ENCODE measurements around the gene CLDN8. TPM values are rescaled to one million over a fixed set of nuclear protein-coding genes. Genes with fewer than 3 reads are reported as not detected.

CLDN8 gene
- total RNA-seq, 6 experiments from 2014 or later, result not detected

DNA sequence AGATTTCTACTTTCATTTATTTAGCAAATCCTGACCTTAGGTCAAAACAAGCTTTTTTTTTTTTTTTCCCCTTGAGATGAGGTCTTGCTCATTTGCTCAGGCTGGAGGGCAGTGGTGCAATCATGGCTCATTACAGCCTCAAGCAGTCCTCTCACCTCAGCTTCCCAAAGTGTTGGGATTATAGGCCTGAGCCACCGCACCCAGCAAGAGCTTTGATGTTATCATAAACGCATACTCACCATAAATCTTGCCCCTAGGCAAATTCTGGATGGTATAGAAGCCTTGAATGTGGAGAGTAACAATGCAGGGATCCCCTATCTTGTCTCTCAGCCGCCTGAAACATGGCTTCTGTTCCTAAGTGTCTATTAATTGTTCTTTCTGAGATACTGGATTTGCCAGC lies 24.8 kb upstream of the CLDN8 start:
- Histone ChIP-seq H3K4me3 (no peak overlapping the region), H3K27ac (no peak overlapping the region), H3K4me1 (no peaks in the 10 kb centered on the region), H3K36me3 (no peaks in the 10 kb centered on the region), H3K27me3 (no peaks in the 10 kb centered on the region), H3K9me3 (no peaks in the 10 kb centered on the region)
- DNase-seq (no peak), ATAC-seq (no peak)
- TF ChIP-seq, protein P1, sequence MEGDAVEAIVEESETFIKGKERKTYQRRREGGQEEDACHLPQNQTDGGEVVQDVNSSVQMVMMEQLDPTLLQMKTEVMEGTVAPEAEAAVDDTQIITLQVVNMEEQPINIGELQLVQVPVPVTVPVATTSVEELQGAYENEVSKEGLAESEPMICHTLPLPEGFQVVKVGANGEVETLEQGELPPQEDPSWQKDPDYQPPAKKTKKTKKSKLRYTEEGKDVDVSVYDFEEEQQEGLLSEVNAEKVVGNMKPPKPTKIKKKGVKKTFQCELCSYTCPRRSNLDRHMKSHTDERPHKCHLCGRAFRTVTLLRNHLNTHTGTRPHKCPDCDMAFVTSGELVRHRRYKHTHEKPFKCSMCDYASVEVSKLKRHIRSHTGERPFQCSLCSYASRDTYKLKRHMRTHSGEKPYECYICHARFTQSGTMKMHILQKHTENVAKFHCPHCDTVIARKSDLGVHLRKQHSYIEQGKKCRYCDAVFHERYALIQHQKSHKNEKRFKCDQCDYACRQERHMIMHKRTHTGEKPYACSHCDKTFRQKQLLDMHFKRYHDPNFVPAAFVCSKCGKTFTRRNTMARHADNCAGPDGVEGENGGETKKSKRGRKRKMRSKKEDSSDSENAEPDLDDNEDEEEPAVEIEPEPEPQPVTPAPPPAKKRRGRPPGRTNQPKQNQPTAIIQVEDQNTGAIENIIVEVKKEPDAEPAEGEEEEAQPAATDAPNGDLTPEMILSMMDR (IDR thresholded peaks at IDR 0.05), result no peak
- no peak for TF ChIP-seq POLR2A (IDR thresholded peaks at IDR 0.05)
- 61% methylated on average over 3 of the region's 3 CpGs for WGBS (ENCODE audit: insufficient coverage, low coverage, low lambda C conversion rate, missing lambda C conversion rate)
- intact Hi-C loops (cut with DNase I), result no loop called here

DNA sequence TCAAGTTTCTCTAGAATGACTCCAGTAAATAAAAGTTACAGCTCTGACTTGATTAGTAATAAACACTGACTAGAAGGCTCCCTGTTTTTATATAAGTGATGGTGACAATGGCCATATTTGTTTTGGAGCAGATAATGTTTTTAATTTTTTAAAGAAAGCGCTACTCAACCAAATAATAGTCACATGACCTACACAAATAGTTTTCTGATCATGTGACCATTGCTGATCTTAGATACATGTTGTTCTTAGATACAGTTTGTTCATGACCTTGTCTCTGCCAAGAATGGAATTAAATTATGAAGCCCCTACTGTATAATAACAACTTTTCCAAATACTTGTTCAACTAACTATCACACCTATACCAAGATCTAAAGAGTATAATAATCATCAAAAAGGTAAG lies 22.3 kb upstream of the CLDN8 start:
- 92% methylated on average over 1 of the region's 1 CpG for WGBS (ENCODE audit: insufficient coverage, low coverage, low lambda C conversion rate, missing lambda C conversion rate)
- no peaks in the 10 kb centered on the region for H3K9me3 ChIP-seq
- no peak for DNase-seq

DNA sequence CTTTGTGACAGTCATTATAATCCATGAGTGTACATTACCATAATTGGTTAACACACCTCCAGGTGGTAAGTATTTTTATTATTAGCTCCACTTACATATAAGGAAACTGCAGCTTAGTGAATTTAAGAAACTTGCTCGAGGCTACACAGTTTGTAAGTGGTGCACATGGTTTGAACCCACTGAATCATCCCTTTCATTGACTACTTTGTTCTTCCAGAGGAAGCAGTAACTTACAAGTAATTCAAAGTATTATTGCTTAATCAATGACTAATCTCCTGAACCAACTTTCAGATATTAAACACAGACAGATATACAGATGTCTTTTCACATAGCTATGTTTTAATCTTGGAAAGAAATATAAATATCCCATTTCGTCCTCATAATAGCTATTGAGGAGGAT lies 18.7 kb upstream of the CLDN8 start:
- H3K27ac ChIP-seq, result no peak overlapping the region

More for the DNA sequence above, 22.3 kb upstream of the CLDN8 start:
- Histone ChIP-seq H3K4me3 (no peak overlapping the region), H3K36me3 (no peaks in the 10 kb centered on the region), H3K4me1 (no peaks in the 10 kb centered on the region), H3K27ac (no peak overlapping the region), H3K27me3 (no peaks in the 10 kb centered on the region)
- TF ChIP-seq, protein P1 (IDR thresholded peaks at IDR 0.05), result no peak
- no peak for TF ChIP-seq POLR2A (IDR thresholded peaks at IDR 0.05)
- intact Hi-C loops (cut with DNase I), result no loop called here
- ATAC-seq, result no peak

DNA sequence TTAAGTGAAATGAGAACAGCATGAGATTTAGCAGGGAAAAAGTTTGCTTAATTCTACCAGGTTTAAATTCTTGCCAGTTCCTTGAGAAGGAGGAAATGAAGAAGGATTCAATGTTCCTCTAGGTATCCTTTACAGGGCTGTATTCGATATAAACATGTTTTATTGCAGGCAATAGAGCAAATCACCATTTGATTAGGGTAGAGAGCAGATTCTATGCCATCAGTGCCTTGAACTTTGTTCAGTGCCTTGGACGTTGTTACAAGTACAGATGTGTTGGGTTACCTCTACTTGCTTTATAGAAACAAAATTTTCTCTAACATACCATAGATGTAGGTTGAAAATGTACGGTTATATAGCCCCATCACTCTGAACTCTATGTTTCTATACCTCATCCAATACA lies 18.2 kb upstream of the CLDN8 start:
- TF ChIP-seq, protein P1 (IDR thresholded peaks at IDR 0.05), result no peak
- no peak for TF ChIP-seq POLR2A (IDR thresholded peaks at IDR 0.05)
- no peaks in the 10 kb centered on the region for H3K27me3 ChIP-seq
- DNase-seq, result no peak
- H3K9me3 ChIP-seq, result no peaks in the 10 kb centered on the region
- no peaks in the 10 kb centered on the region for H3K4me1 ChIP-seq
- H3K4me3 ChIP-seq, result no peak overlapping the region
- H3K36me3 ChIP-seq, result no peaks in the 10 kb centered on the region
- no peak overlapping the region for H3K27ac ChIP-seq
- intact Hi-C loops (cut with DNase I), result no loop called here
- ATAC-seq, result no peak
- 38% methylated on average over 3 of the region's 3 CpGs for WGBS (ENCODE audit: insufficient coverage, low coverage, low lambda C conversion rate, missing lambda C conversion rate)

More for the DNA sequence above, 18.7 kb upstream of the CLDN8 start:
- no peaks in the 10 kb centered on the region for H3K9me3 ChIP-seq
- TF ChIP-seq, protein P1 (IDR thresholded peaks at IDR 0.05), result no peak
- TF ChIP-seq POLR2A (IDR thresholded peaks at IDR 0.05), result no peak
- H3K4me3 ChIP-seq, result no peak overlapping the region
- H3K27me3 ChIP-seq, result no peaks in the 10 kb centered on the region
- ATAC-seq (no peak), DNase-seq (no peak)
- H3K36me3 ChIP-seq, result no peaks in the 10 kb centered on the region
- 25% methylated on average over 2 of the region's 2 CpGs for WGBS (ENCODE audit: insufficient coverage, low coverage, low lambda C conversion rate, missing lambda C conversion rate)
- intact Hi-C loops (cut with DNase I), result no loop called here
- H3K4me1 ChIP-seq, result no peaks in the 10 kb centered on the region

Measured in right lobe of liver (tissue), 6 donors.